Right lobe of liver (tissue), 6 donors: ENCODE data around the gene BST1. TPM values are rescaled to one million over a fixed set of nuclear protein-coding genes. Genes with fewer than 3 reads are reported as not detected.

Source experiments
- ATAC-seq, 4 donors: fragments of 200-7000 bp; cut with Tn5 transposase; one replicate each; pipeline ENCODE4 v1.9.1; 2020; ENCODE audit warnings: mild to moderate bottlenecking in 4 of 4, moderate library complexity in 4 of 4
- DNase-seq, 3 donors: peaks; one replicate each; pipeline ENCODE4 v3.0.0-alpha.2; 2020
- H3K27ac ChIP-seq, 3 donors: fragments of 200-600 bp; one replicate each; pipeline ENCODE4 v1.8.0; 2022
- H3K27me3 ChIP-seq, 2 donors: fragments of 200-600 bp; one replicate each; pipeline ENCODE4 v1.8.0; 2022
- H3K36me3 ChIP-seq, 4 donors: fragments of 200-600 bp; sonication (generic) in 1 of 4; one replicate each; pipeline versions ENCODE4 v1.5.1 to v1.8.0; 2017 to 2022; ENCODE audit warnings: control low read depth in 1 of 4
- H3K4me1 ChIP-seq, 4 donors: fragments of 200-600 bp; sonication (generic) in 1 of 4; one replicate each; pipeline versions ENCODE4 v1.5.1 to v1.8.0; 2017 to 2022; ENCODE audit warnings: control low read depth in 1 of 4
- H3K4me3 ChIP-seq, 3 donors: fragments of 200-600 bp; one replicate each; pipeline ENCODE4 v1.8.0; 2022
- H3K9me3 ChIP-seq, 4 donors: fragments of 200-600 bp; sonication (generic) in 1 of 4; one replicate each; pipeline versions ENCODE4 v1.5.1 to v1.8.0; 2017 to 2022; ENCODE audit warnings: control low read depth in 1 of 4
- POLR2A ChIP-seq: fragments of 450-650 bp; IDR thresholded peaks from one replicate; pipeline ENCODE4 v1.6.1; 2017; ENCODE audit warnings: antibody characterized with exemption, mild to moderate bottlenecking
- WGBS: methylation state at CpG from one replicate; pipeline ENCODE4 v1.1.6; 2018; ENCODE audit warnings: low coverage, low lambda C conversion rate; ENCODE audit not compliant: insufficient coverage; ENCODE audit errors: missing lambda C conversion rate; 5-methylcytosine and 5-hydroxymethylcytosine counted together
- intact Hi-C, 2 donors: fragments of 100-400 bp; cut with DNase I; formaldehyde crosslinking; loops; one replicate each; pipeline versions ENCODE4 v1.11.2 to v1.14.1; 2022
- total RNA-seq, 6 experiments: library from RNA; depleted of rRNA in 2 of 6; stranded (reverse); fragments of >200 nt in 2 of 6; fragmentation: NEBNext Ultra II Directional in 3 of 6; extraction: Animal tissue kit (Norgen Biotek cat#: 25700) in 3 of 6; gene quantifications; one replicate each; pipeline versions ENCODE4 v1.1.0 to v1.2.4, GENCODE V29; 2016 to 2023
- TF ChIP-seq, protein P1 (sequence below), 4 donors: fragments of 200-600 bp in 3 of 4; fragments of 450-650 bp in 1 of 4; IDR thresholded peaks; one replicate each; pipeline versions ENCODE4 v1.5.1 to v1.8.0; 2016 to 2022; ENCODE audit warnings: antibody characterized with exemption in 4 of 4, mild to moderate bottlenecking in 2 of 4
- donor health status: DM: no; HTN: yes; CAD: no.
- donor health status: DM: no; HTN: no; CAD: no.
- donor health status: DM: no; HTN: no; CAD: no.
- donor health status: DM: no; HTN: yes; CAD: no.
- donor health status: DM: no; HTN: yes; CAD: no.

BST1 gene
- total RNA-seq, 6 experiments from 2014 or later = 2.7 to 5.3 (median 4.3) TPM

DNA sequence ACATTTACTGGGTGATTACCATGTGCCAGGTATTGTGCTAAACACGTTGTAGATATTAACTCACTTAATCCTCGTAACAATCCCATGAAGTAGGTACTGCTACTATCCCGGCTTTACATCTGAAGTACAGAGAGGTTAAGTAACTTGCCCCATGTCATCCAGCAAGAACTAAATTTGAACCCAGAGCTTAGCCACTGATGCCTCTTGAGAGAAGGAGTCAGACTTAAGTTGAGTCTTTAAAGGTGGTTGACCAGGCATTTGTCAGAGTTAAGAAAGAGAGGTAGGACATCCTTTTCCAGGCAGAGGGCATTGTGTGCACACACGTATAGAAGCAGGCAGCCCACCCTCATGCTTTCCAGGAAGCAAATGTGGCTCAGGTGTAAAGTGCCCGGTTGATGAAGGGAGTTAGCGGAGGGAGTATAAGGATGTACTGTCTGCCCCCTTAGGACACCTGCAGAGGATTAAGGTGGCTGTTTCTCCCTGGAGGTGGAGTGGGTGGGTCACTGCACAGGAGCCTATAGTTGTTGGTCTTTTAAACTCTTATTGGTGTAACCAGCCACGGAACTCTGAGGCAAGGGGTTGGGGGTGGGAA lies 74.9 kb downstream of the BST1 start:
- WGBS = 78% methylated on average over 6 of the region's 7 CpGs

DNA sequence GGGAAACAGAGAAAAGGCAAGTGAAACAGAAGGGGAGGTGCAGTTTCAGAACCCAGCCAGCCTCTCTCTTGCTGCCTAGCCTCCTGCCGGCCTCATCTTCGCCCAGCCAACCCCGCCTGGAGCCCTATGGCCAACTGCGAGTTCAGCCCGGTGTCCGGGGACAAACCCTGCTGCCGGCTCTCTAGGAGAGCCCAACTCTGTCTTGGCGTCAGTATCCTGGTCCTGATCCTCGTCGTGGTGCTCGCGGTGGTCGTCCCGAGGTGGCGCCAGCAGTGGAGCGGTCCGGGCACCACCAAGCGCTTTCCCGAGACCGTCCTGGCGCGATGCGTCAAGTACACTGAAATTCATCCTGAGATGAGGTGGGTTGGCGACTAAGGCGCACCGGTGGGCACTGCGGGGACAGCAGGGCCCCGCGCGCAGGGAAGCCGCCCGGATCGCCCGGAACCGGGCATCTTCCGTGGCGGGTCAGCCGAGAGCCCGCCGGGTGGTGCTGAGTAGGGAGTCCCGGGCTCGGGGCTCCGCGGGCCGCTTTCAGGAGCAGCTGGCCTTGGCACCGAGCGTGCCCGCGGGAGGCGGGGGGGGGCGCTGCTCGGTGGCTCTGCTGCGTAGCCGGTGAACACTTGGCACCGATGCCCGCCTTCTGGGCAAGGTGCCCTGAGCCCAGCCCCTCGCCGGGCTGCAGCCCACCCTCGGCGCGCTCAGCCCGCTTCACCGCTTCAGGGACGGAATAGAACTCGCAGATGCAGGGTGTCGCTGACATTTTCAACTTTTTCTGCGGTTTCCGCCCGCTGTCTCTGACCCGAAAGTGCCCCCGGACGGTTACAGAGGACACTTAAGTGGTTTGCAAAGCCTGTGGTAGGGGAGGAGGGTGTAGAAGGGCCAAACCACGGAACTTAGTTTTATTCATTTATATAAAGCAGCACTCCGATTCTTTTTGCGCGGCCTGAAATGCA lies 75.7 kb downstream of the BST1 start, which contains the start of gene CD38:
Gene CD38 (plus strand): TSS at position 40 of the 953 bp plus-strand sequence. CDS start 87 bp downstream, at position 127.
- no peaks in the 10 kb centered on the region for H3K36me3 ChIP-seq
- DNase-seq (peak; percentile 70 to 75 (median 73)), ATAC-seq (peak; percentile 77 to 83 (median 80))
- peak within 1 kb of the TSS; percentile 12 to 60 (median 55) for H3K27ac ChIP-seq
- no peaks in the 10 kb centered on the region for H3K27me3 ChIP-seq
- intact Hi-C loops = no loop called here
- TF ChIP-seq, protein P1, sequence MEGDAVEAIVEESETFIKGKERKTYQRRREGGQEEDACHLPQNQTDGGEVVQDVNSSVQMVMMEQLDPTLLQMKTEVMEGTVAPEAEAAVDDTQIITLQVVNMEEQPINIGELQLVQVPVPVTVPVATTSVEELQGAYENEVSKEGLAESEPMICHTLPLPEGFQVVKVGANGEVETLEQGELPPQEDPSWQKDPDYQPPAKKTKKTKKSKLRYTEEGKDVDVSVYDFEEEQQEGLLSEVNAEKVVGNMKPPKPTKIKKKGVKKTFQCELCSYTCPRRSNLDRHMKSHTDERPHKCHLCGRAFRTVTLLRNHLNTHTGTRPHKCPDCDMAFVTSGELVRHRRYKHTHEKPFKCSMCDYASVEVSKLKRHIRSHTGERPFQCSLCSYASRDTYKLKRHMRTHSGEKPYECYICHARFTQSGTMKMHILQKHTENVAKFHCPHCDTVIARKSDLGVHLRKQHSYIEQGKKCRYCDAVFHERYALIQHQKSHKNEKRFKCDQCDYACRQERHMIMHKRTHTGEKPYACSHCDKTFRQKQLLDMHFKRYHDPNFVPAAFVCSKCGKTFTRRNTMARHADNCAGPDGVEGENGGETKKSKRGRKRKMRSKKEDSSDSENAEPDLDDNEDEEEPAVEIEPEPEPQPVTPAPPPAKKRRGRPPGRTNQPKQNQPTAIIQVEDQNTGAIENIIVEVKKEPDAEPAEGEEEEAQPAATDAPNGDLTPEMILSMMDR (IDR thresholded peaks at IDR 0.05) = no peak
- TF ChIP-seq POLR2A = no peak
- H3K4me1 ChIP-seq = no peaks in the 10 kb centered on the region
- H3K4me3 ChIP-seq = peak within 1 kb of the TSS; percentile 56 to 77 (median 64)
- 0% methylated on average over 9 of the region's 76 CpGs for WGBS
- H3K9me3 ChIP-seq = no peaks in the 10 kb centered on the region

More for the DNA sequence above, 74.9 kb downstream of the BST1 start:
- DNase-seq (no peak), ATAC-seq (no peak)
- peak overlapping the region in 2 of 3 donors; percentile 64 to 77 for H3K4me3 ChIP-seq
- no peaks in the 10 kb centered on the region for H3K36me3 ChIP-seq
- no peaks in the 10 kb centered on the region for H3K4me1 ChIP-seq
- no peak overlapping the region for H3K27ac ChIP-seq
- TF ChIP-seq POLR2A = no peak
- TF ChIP-seq, protein P1 (IDR thresholded peaks at IDR 0.05) = no peak
- H3K9me3 ChIP-seq = no peaks in the 10 kb centered on the region
- intact Hi-C loops = no loop called here
- no peaks in the 10 kb centered on the region for H3K27me3 ChIP-seq

DNA sequence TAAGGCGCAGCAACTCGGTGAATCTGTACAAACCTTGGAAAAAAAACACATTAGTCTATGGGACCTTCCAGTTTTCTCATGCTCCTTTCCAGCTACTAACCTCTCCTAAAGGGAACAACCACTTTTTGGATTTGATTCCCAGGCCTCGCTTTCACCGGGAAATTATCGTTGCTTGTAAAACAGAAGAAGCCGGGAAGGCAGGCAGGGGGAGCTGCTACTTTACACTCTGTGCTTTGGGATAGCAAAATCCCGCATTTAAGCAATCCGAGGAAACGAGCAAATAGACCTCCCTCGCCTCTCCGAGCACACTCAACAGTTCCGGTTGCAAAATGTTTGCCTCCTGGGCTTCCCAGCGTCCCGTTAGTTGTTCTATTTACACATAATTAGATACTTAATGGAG lies 76.4 kb downstream of the BST1 start:
- ATAC-seq (peak; percentile 83 to 91 (median 89)), DNase-seq (peak; percentile 66 to 74 (median 72))
- H3K9me3 ChIP-seq = no peaks in the 10 kb centered on the region
- no peaks in the 10 kb centered on the region for H3K4me1 ChIP-seq
- H3K27ac ChIP-seq = peak overlapping the region; percentile 12 to 60 (median 55)
- TF ChIP-seq, protein P1 (IDR thresholded peaks at IDR 0.05) = peak; percentile 20 to 56 (median 44)
- TF ChIP-seq POLR2A = peak; percentile 16
- H3K27me3 ChIP-seq = no peaks in the 10 kb centered on the region
- no peaks in the 10 kb centered on the region for H3K36me3 ChIP-seq
- 1% methylated on average over 14 of the region's 14 CpGs for WGBS
- peak overlapping the region; percentile 56 to 77 (median 64) for H3K4me3 ChIP-seq
- intact Hi-C loops = no loop called here

- H3K27ac ChIP-seq = peak overlapping the region; percentile 12 to 60 (median 55)
- 81% methylated on average over 1 of the region's 1 CpG for WGBS
- no peaks in the 10 kb centered on the region for H3K9me3 ChIP-seq
Measured at GRCh38 chr4:15779809-15780208, 76.9 kb downstream of the BST1 start.

More at GRCh38 chr4:15779809-15780208, 76.9 kb downstream of the BST1 start:
- intact Hi-C loops = no loop called here
- Histone ChIP-seq H3K4me3 (peak overlapping the region; percentile 56 to 77 (median 64)), H3K36me3 (no peaks in the 10 kb centered on the region), H3K4me1 (no peaks in the 10 kb centered on the region), H3K27me3 (no peaks in the 10 kb centered on the region)
- TF ChIP-seq POLR2A = no peak
- TF ChIP-seq, protein P1 (IDR thresholded peaks at IDR 0.05) = no peak
- no peak for ATAC-seq
- no peak for DNase-seq
